Activated CD4-positive, alpha-beta T cell treated with anti-CD3 and anti-CD28 coated beads, Interleukin-2, amount 10 ng/mL, durations not matched to agents 7 days and 5 days (primary cell): ENCODE results near the gene ARF4. TPM values are rescaled to one million over a fixed set of nuclear protein-coding genes. Genes with fewer than 3 reads are reported as not detected.

Source experiments
- CTCF ChIA-PET: fragments of 350-600 bp; sonication (Branson Sonifier 250); formaldehyde crosslinking; loops from one replicate; lab custom pipeline; 2021; ENCODE audit warnings: antibody characterized with exemption; lab: Charles Lee
- POLR2A ChIA-PET: fragments of 350-600 bp; sonication (Branson Sonifier 250); formaldehyde crosslinking; loops from one replicate; lab custom pipeline; 2021; ENCODE audit warnings: antibody characterized with exemption; lab: Charles Lee
- DNase-seq: peaks from one replicate; pipeline ENCODE4 v3.0.0-alpha.2; 2020
- H3K27ac Mint-ChIP-seq: one replicate; pipeline ENCODE4 v1.8.0; 2021; ENCODE audit warnings: mild to moderate bottlenecking, moderate library complexity, mixed read lengths
- H3K27me3 Mint-ChIP-seq: one replicate; pipeline ENCODE4 v1.8.0; 2021; ENCODE audit warnings: mixed read lengths
- H3K36me3 Mint-ChIP-seq: one replicate; pipeline ENCODE4 v1.8.0; 2021; ENCODE audit warnings: low read depth, mixed read lengths
- H3K4me1 Mint-ChIP-seq: one replicate; pipeline ENCODE4 v1.8.0; 2021; ENCODE audit warnings: mixed read lengths
- H3K4me3 Mint-ChIP-seq: one replicate; pipeline ENCODE4 v1.8.0; 2021; ENCODE audit warnings: mild to moderate bottlenecking, moderate library complexity, mixed read lengths
- H3K9me3 Mint-ChIP-seq: one replicate; pipeline ENCODE4 v1.8.0; 2021; ENCODE audit warnings: mixed read lengths
- total RNA-seq, 2 experiments: library from RNA; stranded (reverse); gene quantifications; one replicate each; pipeline ENCODE4 v1.2.3, GENCODE V29; 2021

The ARF4 gene
- total RNA-seq, 2 experiments from 2014 or later = 42.3 to 50.3 TPM

DNA sequence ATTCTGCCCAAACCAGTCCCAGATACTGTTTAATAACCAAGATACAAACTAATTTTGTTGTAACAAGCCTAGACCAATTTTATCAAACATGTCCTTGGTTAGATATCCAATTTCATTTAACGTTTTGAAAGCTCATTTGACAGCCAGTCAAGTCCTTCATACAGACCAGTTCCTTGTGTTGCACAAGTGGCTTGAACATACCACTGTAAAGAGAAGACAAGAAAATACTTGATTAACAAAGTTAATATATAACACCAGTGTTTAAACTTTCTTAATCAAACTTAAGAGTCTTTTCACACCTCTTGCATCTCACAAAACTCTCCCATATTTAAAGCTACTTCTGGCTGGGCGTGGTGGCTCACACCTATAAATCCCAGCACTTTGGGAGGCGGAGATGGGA, 25.0 kb downstream of the ARF4 start:
- POLR2A ChIA-PET = no interaction called here
- H3K36me3 Mint-ChIP-seq = peaks cover 50% of the 10 kb centered on the region
- no peaks in the 10 kb centered on the region for H3K27me3 Mint-ChIP-seq
- H3K27ac Mint-ChIP-seq = no peak overlapping the region
- no peaks in the 10 kb centered on the region for H3K9me3 Mint-ChIP-seq
- H3K4me1 Mint-ChIP-seq = peaks cover 7% of the 10 kb centered on the region
- CTCF ChIA-PET = interaction anchor here (1.1 to 1.7 kb wide), 2 partner anchors 15 to 23 kb away, joined by 4 read pairs; no protein-coding TSS in a partner anchor
- H3K4me3 Mint-ChIP-seq = no peak overlapping the region
- DNase-seq = no peak

DNA sequence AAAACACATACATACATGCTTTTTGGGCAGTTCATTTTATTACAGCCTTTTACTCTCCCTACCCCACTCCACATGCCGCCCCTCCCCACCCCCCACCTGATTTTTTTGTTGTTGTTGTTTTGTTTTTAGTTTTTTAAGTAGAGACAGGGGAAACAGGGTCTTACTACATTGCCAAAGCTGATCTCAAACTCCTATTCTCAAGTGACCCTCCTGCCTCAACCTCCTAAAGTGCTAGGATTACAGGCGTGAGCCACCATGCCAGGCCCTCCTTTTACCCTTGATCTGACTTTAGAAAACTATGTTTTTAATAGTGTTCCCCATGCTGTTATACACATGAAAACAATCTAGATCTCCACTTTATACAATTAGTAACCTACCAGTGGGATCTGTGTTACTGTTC, 26.3 kb downstream of the ARF4 start:
- Mint-ChIP-seq H3K27me3 (no peaks in the 10 kb centered on the region), H3K27ac (no peak overlapping the region), H3K4me1 (peaks cover 4% of the 10 kb centered on the region), H3K9me3 (no peaks in the 10 kb centered on the region), H3K36me3 (peaks cover 47% of the 10 kb centered on the region), H3K4me3 (no peak overlapping the region)
- DNase-seq = no peak
- CTCF ChIA-PET = no interaction called here
- POLR2A ChIA-PET = no interaction called here

DNA sequence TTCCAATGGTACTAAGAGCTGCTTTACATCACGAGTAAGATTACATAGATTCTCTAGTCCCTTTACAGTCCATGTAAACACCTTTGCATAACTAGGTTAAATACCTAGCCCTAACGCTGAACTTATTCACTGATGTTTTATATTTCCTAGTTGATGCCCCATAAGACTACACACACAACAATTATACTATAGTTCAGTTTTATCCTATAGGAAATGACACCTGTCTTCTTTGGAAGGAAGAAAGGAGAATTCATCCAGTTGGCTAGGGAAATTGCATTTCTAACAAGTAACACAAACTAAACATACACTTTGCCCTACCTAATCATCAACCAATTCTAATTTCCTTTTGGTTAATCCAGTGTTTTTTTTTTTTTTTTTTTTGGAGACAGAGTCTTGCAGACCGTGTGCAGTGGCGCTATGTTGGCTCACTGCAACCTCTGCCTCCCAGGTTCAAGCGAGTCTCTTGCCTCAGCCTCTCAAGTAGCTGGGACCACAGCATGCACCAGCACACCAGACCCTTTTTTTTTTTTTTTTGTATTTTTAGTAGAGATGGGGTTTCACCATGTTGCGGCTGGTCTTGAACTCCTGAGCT, 27.2 kb downstream of the ARF4 start:
- ChIA-PET POLR2A (interaction anchor here (0.6 kb wide), 1 partner anchor 63 kb away, joined by 9 read pairs; no protein-coding TSS in a partner anchor), CTCF (interaction anchor here (0.5 to 0.6 kb wide), 2 partner anchors 9 to 48 kb away, joined by 5 to 6 read pairs; no protein-coding TSS in a partner anchor)
- DNase-seq = no peak
- Mint-ChIP-seq H3K27me3 (no peaks in the 10 kb centered on the region), H3K36me3 (peaks cover 41% of the 10 kb centered on the region), H3K27ac (no peak overlapping the region), H3K4me1 (peaks cover 4% of the 10 kb centered on the region), H3K4me3 (no peak overlapping the region), H3K9me3 (no peaks in the 10 kb centered on the region)

DNA sequence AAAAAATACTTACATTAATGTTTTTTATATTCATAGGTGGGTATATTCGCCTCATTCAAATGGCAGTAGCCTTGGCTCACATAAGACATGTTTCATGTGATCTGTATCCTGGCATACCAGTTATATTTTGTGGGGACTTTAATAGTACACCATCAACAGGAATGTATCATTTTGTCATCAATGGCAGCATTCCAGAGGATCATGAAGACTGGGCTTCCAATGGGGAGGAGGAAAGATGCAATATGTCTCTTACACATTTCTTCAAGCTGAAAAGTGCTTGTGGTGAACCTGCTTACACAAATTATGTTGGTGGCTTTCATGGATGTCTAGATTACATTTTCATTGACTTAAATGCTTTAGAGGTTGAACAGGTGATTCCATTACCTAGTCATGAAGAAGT, 37.6 kb downstream of the ARF4 start:
- Mint-ChIP-seq H3K4me1 (peaks cover 45% of the 10 kb centered on the region), H3K36me3 (peaks cover 41% of the 10 kb centered on the region), H3K27ac (peak overlapping the region; percentile 25), H3K9me3 (no peaks in the 10 kb centered on the region), H3K27me3 (no peaks in the 10 kb centered on the region), H3K4me3 (peak overlapping the region; percentile 56)
- ChIA-PET CTCF (no interaction called here), POLR2A (no interaction called here)
- no peak for DNase-seq

DNA sequence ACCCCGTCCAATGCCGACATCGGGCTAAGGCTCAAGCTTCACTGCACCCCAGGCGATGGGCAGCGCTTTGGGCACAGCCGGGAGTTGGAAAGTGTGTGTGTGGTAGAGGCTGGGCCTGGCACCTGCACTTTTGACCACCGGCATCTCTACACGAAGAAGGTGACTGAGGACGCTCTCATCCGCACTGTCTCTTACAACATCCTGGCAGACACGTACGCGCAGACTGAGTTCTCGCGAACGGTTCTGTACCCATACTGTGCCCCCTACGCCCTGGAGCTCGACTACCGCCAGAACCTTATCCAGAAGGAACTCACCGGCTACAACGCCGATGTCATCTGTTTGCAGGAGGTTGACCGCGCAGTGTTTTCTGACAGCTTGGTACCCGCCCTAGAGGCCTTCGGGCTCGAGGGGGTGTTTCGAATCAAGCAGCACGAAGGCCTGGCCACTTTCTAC, 40.0 kb downstream of the ARF4 start:
- CTCF ChIA-PET = interaction anchor here (0.9 to 1.9 kb wide), 5 partner anchors 11 to 159 kb away, joined by 3 to 5 read pairs (median 4); partner anchors contain the start of gene ARF4
- no peaks in the 10 kb centered on the region for H3K9me3 Mint-ChIP-seq
- DNase-seq = peak; percentile 59
- POLR2A ChIA-PET = interaction anchor here (0.7 kb wide), 1 partner anchor 19 kb away, joined by 3 read pairs; no protein-coding TSS in a partner anchor
- peak overlapping the region; percentile 99 for H3K27ac Mint-ChIP-seq
- H3K36me3 Mint-ChIP-seq = peaks cover 36% of the 10 kb centered on the region
- H3K4me3 Mint-ChIP-seq = peak overlapping the region; percentile 87
- H3K27me3 Mint-ChIP-seq = no peaks in the 10 kb centered on the region
- peaks cover 45% of the 10 kb centered on the region for H3K4me1 Mint-ChIP-seq

DNA sequence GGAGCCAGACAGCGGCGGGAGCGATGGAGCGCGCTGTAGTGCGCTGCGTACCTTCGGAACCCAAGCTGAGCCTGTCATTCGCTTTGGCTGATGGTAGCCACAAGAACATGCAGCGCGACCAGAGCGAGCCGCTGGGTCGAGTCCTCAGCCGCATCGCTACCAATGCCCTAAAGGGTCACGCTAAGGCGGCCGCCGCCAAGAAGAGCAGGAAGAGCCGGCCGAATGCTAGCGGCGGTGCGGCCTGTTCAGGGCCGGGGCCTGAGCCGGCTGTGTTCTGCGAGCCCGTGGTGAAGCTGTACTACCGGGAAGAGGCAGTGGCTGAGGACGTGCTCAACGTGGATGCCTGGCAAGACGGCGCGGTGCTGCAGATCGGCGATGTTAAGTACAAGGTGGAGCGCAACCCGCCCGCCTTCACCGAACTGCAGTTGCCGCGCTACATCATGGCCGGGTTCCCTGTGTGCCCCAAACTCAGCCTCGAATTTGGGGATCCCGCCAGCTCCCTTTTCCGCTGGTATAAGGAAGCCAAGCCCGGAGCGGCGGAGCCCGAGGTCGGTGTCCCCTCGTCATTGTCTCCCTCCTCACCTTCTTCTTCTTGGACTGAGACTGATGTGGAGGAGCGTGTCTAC, 40.6 kb downstream of the ARF4 start:
- peaks cover 44% of the 10 kb centered on the region for H3K4me1 Mint-ChIP-seq
- no peaks in the 10 kb centered on the region for H3K9me3 Mint-ChIP-seq
- DNase-seq = peak; percentile 42
- H3K27ac Mint-ChIP-seq = peak overlapping the region; percentile 99
- peaks cover 36% of the 10 kb centered on the region for H3K36me3 Mint-ChIP-seq
- no peaks in the 10 kb centered on the region for H3K27me3 Mint-ChIP-seq
- peak overlapping the region; percentile 87 for H3K4me3 Mint-ChIP-seq
- ChIA-PET POLR2A (interaction anchor here (0.7 kb wide), 1 partner anchor 19 kb away, joined by 3 read pairs; no protein-coding TSS in a partner anchor), CTCF (interaction anchor here (0.5 to 1.9 kb wide), 6 partner anchors 10 to 677 kb away, joined by 3 to 5 read pairs (median 4); partner anchors contain the start of gene ARF4)

DNA sequence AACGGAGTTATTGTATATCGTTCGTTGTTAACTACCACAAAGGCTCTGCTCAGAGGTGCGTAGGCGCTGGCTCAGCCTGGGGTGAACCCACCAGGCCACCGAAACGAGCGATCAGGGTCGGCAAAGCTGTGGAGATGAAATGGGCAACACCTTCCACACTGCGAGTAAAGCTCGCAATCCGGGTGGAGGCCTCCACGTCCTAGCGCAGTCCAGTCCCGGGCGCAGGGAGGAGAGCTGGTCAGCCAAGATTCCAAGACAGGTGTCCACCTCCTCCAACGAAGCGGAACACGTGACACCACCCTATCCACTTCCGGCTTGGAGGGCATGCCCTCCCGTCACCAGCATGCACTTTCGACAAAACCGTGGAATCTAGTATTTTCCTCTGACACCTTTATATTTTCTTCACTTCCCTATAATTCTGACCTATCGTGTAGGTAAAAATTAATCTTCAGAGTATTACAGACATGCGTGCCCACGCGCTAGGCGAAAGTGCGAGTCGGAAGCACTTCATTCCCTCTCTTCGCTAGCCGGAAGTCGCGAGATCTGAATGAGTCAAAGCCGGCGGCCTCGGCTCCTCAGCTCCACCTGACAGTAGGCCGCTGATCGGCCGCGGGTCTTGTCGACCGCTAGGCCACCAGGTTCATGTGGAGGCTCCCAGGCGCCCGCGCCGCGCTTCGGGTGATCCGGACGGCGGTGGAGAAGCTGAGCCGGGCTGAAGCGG, 41.2 kb downstream of the ARF4 start, which contains the start of gene PDE12:
PDE12 (plus strand) TSS at position 537 of the 721 bp plus-strand sequence; CDS start at position 643, 106 bp downstream.
- peaks cover 33% of the 10 kb centered on the region for H3K36me3 Mint-ChIP-seq
- peaks cover 39% of the 10 kb centered on the region for H3K4me1 Mint-ChIP-seq
- peak within 1 kb of the TSS; percentile 87 for H3K4me3 Mint-ChIP-seq
- no peaks in the 10 kb centered on the region for H3K27me3 Mint-ChIP-seq
- ChIA-PET POLR2A (interaction anchor here (0.6 kb wide), 2 partner anchors 40 to 270 kb away, joined by 3 read pairs; no protein-coding TSS in a partner anchor), CTCF (interaction anchor here (0.5 to 1.9 kb wide), 4 partner anchors 10 to 676 kb away, joined by 3 to 5 read pairs (median 4); no protein-coding TSS in a partner anchor)
- peak; percentile 85 for DNase-seq
- no peaks in the 10 kb centered on the region for H3K9me3 Mint-ChIP-seq
- peak within 1 kb of the TSS; percentile 99 for H3K27ac Mint-ChIP-seq

DNA sequence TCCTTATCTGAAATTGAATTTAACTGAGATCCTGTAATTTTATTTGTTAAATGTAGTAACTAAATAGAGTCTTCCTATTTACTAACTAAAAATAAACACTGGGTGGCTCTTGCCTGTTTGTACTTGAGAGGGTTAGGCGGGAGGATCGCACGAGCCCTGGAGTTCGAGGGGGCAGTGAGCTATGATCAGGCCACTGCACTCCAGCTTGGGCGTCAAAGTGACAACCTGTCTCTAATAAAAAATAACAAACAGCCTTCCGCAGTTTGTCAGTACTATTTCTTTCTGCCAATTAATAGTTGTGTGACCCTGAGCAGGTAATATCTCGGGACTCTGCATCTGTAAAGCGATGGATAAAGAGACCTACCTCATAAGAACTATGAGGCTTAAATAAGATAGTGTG, 41.8 kb downstream of the ARF4 start:
- Mint-ChIP-seq H3K4me3 (peak overlapping the region; percentile 87), H3K27ac (peak overlapping the region; percentile 99), H3K27me3 (no peaks in the 10 kb centered on the region), H3K4me1 (peaks cover 33% of the 10 kb centered on the region), H3K9me3 (no peaks in the 10 kb centered on the region), H3K36me3 (peaks cover 28% of the 10 kb centered on the region)
- no peak for DNase-seq
- CTCF ChIA-PET = interaction anchor here (1.2 to 1.9 kb wide), 2 partner anchors 9 to 21 kb away, joined by 3 to 5 read pairs; no protein-coding TSS in a partner anchor
- POLR2A ChIA-PET = no interaction called here

DNA sequence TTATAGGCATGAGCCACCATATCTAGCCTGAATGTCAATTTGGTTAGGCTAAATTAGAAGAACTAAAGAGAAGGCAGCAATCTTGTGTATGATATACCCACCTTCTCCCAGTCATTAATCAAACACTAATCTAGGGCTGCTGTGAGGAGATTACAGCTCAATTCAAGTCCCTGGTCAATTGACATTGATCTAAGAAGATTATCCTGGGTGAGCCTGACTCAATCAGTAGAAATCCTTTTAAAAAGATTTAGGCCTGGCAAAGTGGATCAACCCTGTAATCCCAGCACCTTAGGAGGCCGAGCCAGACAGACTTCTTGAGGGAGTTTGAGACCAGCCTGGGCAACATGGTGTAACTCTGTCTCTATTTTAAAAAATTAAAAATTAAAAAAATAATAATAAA, 50.5 kb downstream of the ARF4 start:
- no peaks in the 10 kb centered on the region for H3K36me3 Mint-ChIP-seq
- no peak overlapping the region for H3K27ac Mint-ChIP-seq
- H3K4me1 Mint-ChIP-seq = peaks cover 9% of the 10 kb centered on the region
- peaks cover 2% of the 10 kb centered on the region for H3K27me3 Mint-ChIP-seq
- DNase-seq = no peak
- POLR2A ChIA-PET = no interaction called here
- H3K4me3 Mint-ChIP-seq = no peak overlapping the region
- CTCF ChIA-PET = interaction anchor here (1.5 kb wide), 1 partner anchor 10 kb away, joined by 5 read pairs; the partner anchor contains the start of gene PDE12
- H3K9me3 Mint-ChIP-seq = no peaks in the 10 kb centered on the region

DNA sequence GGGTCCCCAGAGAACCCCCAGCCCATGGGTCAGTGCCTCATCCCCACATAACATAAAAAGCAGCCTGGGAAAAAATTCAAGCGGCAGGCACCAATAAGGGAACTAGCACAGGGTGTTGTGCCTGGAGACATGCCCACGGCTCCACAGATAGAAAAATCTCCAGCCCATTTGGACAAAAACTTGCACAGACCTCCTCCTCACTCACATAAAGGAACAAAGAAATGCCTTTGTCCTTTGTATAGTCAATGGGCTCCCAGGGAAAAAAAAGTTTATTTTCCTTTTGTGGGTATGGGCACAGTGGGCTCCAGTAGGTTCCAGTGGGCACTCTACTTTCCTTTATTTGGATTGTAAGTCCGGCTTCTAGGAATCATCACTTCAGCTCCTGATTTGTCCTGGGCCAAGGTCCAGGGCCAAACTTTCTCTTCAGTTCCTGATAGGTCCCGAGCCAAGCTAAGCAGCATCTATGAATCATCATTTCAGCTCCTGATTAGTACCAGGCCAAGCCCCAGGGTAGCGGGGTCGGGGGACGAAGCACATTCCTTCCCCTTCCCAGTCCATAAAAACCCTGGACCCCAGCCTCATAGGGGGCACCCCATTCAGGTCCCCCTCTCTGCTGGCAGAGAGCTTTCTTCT, 51.4 kb downstream of the ARF4 start:
- peaks cover 2% of the 10 kb centered on the region for H3K27me3 Mint-ChIP-seq
- peaks cover 9% of the 10 kb centered on the region for H3K4me1 Mint-ChIP-seq
- ChIA-PET CTCF (interaction anchor here (1.5 kb wide), 1 partner anchor 10 kb away, joined by 5 read pairs; the partner anchor contains the start of gene PDE12), POLR2A (no interaction called here)
- no peak overlapping the region for H3K4me3 Mint-ChIP-seq
- no peak for DNase-seq
- H3K27ac Mint-ChIP-seq = no peak overlapping the region
- H3K9me3 Mint-ChIP-seq = no peaks in the 10 kb centered on the region
- no peaks in the 10 kb centered on the region for H3K36me3 Mint-ChIP-seq

DNA sequence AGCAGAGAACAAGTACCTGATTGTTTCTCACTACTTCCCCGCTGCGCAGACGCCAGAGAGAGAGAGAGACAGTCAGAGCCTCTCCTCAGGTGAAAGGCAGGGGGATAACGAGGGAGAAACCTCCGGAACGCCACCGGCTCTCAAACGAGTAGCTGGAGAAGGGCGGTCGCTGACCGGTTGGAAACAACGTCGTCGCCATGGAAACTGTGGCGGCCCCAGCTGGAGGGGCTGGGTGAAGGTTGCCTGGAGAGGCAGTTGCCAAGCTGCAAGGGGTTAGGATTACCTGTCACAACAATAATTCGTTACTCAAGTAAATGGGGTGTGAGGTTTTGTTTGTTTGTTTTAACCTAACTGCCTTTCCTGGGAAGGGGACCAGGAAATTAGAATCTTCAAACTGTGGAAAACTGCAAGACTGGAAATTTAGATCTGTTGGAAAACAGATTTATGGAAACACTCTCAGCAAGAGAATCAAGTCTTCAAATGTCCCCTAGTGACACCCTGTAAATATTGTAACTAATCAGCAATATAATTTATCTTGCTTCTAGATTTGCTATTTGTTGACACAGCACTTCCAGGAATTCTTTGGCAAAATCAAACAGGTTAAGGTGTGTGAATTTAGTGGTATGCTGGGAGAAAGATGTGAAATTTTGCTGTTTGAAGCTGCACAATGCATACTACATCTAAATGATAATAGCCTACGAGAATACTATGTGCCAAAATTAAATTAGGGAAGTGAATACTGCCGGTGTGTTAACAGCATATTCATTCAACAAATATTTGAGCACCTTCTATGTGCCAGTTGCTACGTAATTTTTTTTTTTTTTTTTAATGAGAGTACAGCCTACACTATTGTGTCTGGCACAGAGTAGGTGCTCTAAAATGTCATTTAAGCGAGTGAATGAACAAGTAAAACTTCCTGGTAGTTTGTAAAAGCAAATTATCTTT, 52.7 kb downstream of the ARF4 start, which contains the start of gene DNAH12:
DNAH12 (minus strand) TSS at position 164 of the 945 bp plus-strand sequence. CDS start 1,474 bp downstream, outside the sequence.
- Mint-ChIP-seq H3K27ac (no peak within 1 kb of the TSS), H3K36me3 (no peaks in the 10 kb centered on the region), H3K4me3 (no peak within 1 kb of the TSS), H3K27me3 (peaks cover 2% of the 10 kb centered on the region), H3K4me1 (peaks cover 9% of the 10 kb centered on the region), H3K9me3 (no peaks in the 10 kb centered on the region)
- ChIA-PET POLR2A (no interaction called here), CTCF (interaction anchor here (0.6 kb wide), 1 partner anchor 428 kb away, joined by 3 read pairs; no protein-coding TSS in a partner anchor)
- peak; percentile 26 for DNase-seq
